Daoy (cell line): Measurements from ENCODE around the gene SBNO1. TPM values are rescaled to one million over a fixed set of nuclear protein-coding genes. Genes with fewer than 3 reads are reported as not detected.
"Not testable (repeated sequence)": the region's sequence is repeated elsewhere in the genome, so short reads cannot be mapped to it uniquely, and the experiment has no call there.

Experiments used
- DNase-seq: peaks from one replicate; pipeline ENCODE4 v3.0.0-alpha.2; 2015; ENCODE audit warnings: low read depth
- total RNA-seq: library from RNA; depleted of rRNA; stranded (reverse); fragments of >200 nt; shearing (Covaris generic); gene quantifications from 2 replicates; pipeline ENCODE4 v1.2.3, GENCODE V29; 2014; rRNA removed

SBNO1 gene
- total RNA-seq, 1 experiment from 2014 or later: 29.7 TPM

GRCh38 chr12:123248996-123249741, 115.5 kb downstream of the SBNO1 start:
- DNase-seq: not testable (repeated sequence)

DNA sequence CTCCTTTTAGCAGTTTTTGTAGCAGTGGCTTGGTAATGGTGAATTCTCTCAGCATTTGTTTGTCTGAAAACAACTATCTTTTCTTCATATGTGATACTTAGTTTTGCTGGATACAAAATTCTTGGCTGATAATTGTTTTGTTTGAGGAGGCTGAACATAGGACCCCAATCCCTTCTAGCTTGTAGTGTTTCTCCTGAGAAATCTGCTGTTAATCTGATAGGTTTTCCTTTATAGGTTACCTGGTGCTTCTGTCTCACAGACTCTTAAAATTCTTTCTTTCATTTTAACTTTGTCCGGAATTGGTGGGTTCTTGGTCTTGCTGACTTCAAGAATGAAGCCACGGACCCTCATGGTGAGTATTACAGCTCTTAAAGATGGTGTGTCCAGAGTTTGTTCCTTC, 116.5 kb downstream of the SBNO1 start:
- not testable (repeated sequence) for DNase-seq

DNA sequence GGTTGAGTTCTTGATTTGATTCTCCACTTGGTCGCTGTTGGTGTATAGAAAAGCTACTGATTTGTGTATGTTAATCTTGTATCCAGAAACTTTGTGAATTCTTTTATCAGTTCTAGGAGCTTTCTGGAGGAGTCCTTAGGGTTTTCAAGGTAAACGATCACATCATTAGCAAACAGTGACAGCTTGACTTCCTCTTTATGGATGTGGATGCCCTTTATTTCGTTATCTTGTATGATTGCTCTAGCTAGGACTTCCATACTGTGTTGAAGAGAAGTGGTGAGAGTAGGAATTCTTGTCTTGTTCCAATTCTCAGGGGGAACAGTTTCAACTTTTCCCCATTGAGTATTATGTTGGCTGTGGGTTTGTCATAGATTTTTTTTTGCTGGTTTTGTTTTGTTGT, 119.0 kb downstream of the SBNO1 start:
- no peak for DNase-seq

DNA sequence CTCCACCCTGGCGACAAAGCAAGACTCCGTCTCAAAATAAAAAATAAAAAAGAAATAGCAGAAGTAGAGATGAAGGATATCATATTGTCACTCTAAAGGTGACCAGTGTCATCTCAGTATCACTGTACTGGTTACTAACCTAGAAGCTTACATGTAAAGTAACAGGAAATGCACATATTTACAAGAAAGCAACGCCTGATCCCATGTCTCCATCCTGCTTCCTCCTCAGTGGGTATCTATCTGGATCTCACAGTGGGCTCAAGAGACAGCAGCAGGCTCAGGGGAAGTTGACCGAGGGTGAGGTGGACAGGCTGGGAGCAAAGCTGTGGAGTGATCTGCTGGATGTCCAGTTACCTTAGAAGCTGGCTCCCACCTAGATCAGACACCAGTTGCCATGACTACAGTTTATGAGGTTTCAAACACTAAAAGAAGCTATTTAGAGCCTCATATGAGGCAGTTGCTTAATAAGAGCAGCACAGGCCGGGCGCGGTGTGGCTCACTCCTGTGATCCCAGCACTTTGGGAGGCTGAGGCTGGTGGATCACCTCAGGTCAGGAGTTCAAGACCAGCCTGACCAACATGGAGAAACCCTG, 120.9 kb downstream of the SBNO1 start:
- no peak for DNase-seq

DNA sequence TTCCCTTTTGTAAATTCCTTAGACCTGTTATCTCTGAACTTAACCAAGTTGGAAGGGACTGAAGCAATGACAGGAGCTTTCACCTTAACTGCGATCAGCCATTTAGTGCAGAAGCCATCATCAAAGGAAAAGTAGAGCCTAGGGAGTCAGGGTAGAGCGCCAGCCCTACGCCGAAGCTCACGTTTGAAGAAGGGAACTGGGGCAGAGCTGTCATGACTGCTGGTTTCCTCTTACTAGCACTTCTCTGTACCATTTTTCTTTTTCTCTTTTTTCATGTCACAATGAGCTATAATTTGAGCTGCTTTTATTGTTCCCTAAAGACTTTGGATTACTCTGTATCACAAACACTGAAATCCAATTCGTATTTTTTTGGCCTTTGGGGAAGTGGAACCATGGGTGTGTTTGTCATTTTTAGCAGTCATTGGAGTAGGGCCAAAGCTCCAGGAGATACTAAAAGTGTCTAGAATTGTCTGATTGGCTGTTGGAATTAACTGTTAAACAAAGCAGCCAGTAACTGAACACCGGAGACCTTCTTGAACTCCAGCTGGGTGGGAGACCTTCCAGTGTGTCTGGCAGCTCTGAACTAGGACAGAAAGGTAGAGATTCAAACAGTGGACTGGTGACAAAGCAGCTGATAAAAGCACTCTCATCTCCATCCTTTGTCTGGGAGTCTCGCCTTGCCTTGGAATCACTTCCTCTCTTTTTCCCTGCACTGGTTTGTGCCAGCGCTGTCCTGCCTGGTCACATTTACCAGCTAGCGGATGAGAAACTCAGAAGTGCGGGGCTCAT, 122.3 kb downstream of the SBNO1 start:
- DNase-seq: no peak

Other genes with a start within 250 kb of the SBNO1 start
- 1.1 and 1.4 TPM in 2 replicates for gene PITPNM2, start 213.8 kb downstream of the SBNO1 start, total RNA-seq
- 54.3 and 86.7 TPM in 2 replicates for gene MPHOSPH9, start 131.7 kb downstream of the SBNO1 start, total RNA-seq
- 10.4 and 14.2 TPM in 2 replicates for gene MTRFR, start 131.4 kb downstream of the SBNO1 start, total RNA-seq
- gene CDK2AP1, start 93.0 kb downstream of the SBNO1 start, total RNA-seq: 78.0 and 102 TPM in 2 replicates
- 32.3 and 35.6 TPM in 2 replicates for gene KMT5A, start 19.3 kb upstream of the SBNO1 start, total RNA-seq
- gene RILPL2, start 71.8 kb upstream of the SBNO1 start, total RNA-seq: 2.3 and 2.7 TPM in 2 replicates
- 6.4 and 21.5 TPM in 2 replicates for gene SNRNP35, start 93.3 kb upstream of the SBNO1 start, total RNA-seq
- gene RILPL1, start 168.9 kb upstream of the SBNO1 start, total RNA-seq: 6.2 and 8.1 TPM in 2 replicates
- 308 and 311 TPM in 2 replicates for gene TMED2, start 219.7 kb upstream of the SBNO1 start, total RNA-seq
- gene DDX55, start 237.3 kb upstream of the SBNO1 start, total RNA-seq: 42.5 and 45.4 TPM in 2 replicates